ENCODE data around the gene PIWIL4. TPM values are rescaled to one million over a fixed set of nuclear protein-coding genes. Genes with fewer than 3 reads are reported as not detected.

PIWIL4 gene
- total RNA-seq, 2 experiments from 2014 or later = 0.12 to 0.19 TPM

- no peak overlapping the region for H3K4me3 Mint-ChIP-seq
- H3K27me3 Mint-ChIP-seq (ENCODE audit: low read depth) = no peaks in the 10 kb centered on the region
- CTCF ChIA-PET = no interaction called here
- no peaks in the 10 kb centered on the region for H3K36me3 Mint-ChIP-seq (ENCODE audit: low read depth)
- intact Hi-C loops (cut with micrococcal nuclease) = no loop called here
- DNase-seq = no peak
- no peaks in the 10 kb centered on the region for H3K4me1 Mint-ChIP-seq (ENCODE audit: low read depth)
- H3K9me3 Mint-ChIP-seq = no peaks in the 10 kb centered on the region
- H3K27ac Mint-ChIP-seq = no peak overlapping the region
Measured at GRCh38 chr11:94650756-94651155, 83.6 kb downstream of the PIWIL4 start.

GRCh38 chr11:94652735-94653284 lies 85.6 kb downstream of the PIWIL4 start:
- H3K4me3 Mint-ChIP-seq = no peak overlapping the region
- no peak overlapping the region for H3K27ac Mint-ChIP-seq
- intact Hi-C loops (cut with micrococcal nuclease) = no loop called here
- no peak for DNase-seq
- H3K4me1 Mint-ChIP-seq (ENCODE audit: low read depth) = no peaks in the 10 kb centered on the region
- H3K27me3 Mint-ChIP-seq (ENCODE audit: low read depth) = peaks cover 4% of the 10 kb centered on the region
- CTCF ChIA-PET = no interaction called here
- no peaks in the 10 kb centered on the region for H3K36me3 Mint-ChIP-seq (ENCODE audit: low read depth)
- no peaks in the 10 kb centered on the region for H3K9me3 Mint-ChIP-seq

- DNase-seq = no peak
- intact Hi-C loops (cut with micrococcal nuclease) = no loop called here
- Mint-ChIP-seq H3K27ac (no peak overlapping the region), H3K9me3 (no peaks in the 10 kb centered on the region), H3K36me3 (ENCODE audit: low read depth) (no peaks in the 10 kb centered on the region), H3K4me1 (ENCODE audit: low read depth) (no peaks in the 10 kb centered on the region), H3K27me3 (ENCODE audit: low read depth) (peaks cover 4% of the 10 kb centered on the region), H3K4me3 (no peak overlapping the region)
- CTCF ChIA-PET = no interaction called here
Measured at GRCh38 chr11:94653561-94653960, 86.4 kb downstream of the PIWIL4 start.

GRCh38 chr11:94654201-94654600 lies 87.0 kb downstream of the PIWIL4 start:
- H3K36me3 Mint-ChIP-seq (ENCODE audit: low read depth) = no peaks in the 10 kb centered on the region
- intact Hi-C loops (cut with micrococcal nuclease) = no loop called here
- no peaks in the 10 kb centered on the region for H3K4me1 Mint-ChIP-seq (ENCODE audit: low read depth)
- H3K27ac Mint-ChIP-seq = no peak overlapping the region
- H3K9me3 Mint-ChIP-seq = no peaks in the 10 kb centered on the region
- no peak overlapping the region for H3K4me3 Mint-ChIP-seq
- CTCF ChIA-PET = no interaction called here
- no peak for DNase-seq
- H3K27me3 Mint-ChIP-seq (ENCODE audit: low read depth) = peaks cover 4% of the 10 kb centered on the region

GRCh38 chr11:94655291-94655690 lies 88.1 kb downstream of the PIWIL4 start:
- H3K4me3 Mint-ChIP-seq = no peak overlapping the region
- H3K36me3 Mint-ChIP-seq (ENCODE audit: low read depth) = no peaks in the 10 kb centered on the region
- no peaks in the 10 kb centered on the region for H3K4me1 Mint-ChIP-seq (ENCODE audit: low read depth)
- no peak for DNase-seq
- no peak overlapping the region for H3K27ac Mint-ChIP-seq
- CTCF ChIA-PET = interaction anchor here (1.1 kb wide), 1 partner anchor 87 kb away, joined by 3 read pairs; no protein-coding TSS in a partner anchor
- intact Hi-C loops (cut with micrococcal nuclease) = no loop called here
- H3K27me3 Mint-ChIP-seq (ENCODE audit: low read depth) = peaks cover 4% of the 10 kb centered on the region
- H3K9me3 Mint-ChIP-seq = no peaks in the 10 kb centered on the region

- H3K27ac Mint-ChIP-seq = no peak overlapping the region
- no peak overlapping the region for H3K4me3 Mint-ChIP-seq
- peaks cover 4% of the 10 kb centered on the region for H3K27me3 Mint-ChIP-seq (ENCODE audit: low read depth)
- intact Hi-C loops (cut with micrococcal nuclease) = no loop called here
- DNase-seq = no peak
- H3K4me1 Mint-ChIP-seq (ENCODE audit: low read depth) = no peaks in the 10 kb centered on the region
- no peaks in the 10 kb centered on the region for H3K9me3 Mint-ChIP-seq
- H3K36me3 Mint-ChIP-seq (ENCODE audit: low read depth) = no peaks in the 10 kb centered on the region
- CTCF ChIA-PET = interaction anchor here (1.1 kb wide), 1 partner anchor 86 kb away, joined by 3 read pairs; no protein-coding TSS in a partner anchor
Measured at GRCh38 chr11:94655956-94656355, 88.8 kb downstream of the PIWIL4 start.

GRCh38 chr11:94656968-94657367 lies 89.8 kb downstream of the PIWIL4 start:
- intact Hi-C loops (cut with micrococcal nuclease) = no loop called here
- Mint-ChIP-seq H3K4me1 (ENCODE audit: low read depth) (peaks cover 3% of the 10 kb centered on the region), H3K27ac (no peak overlapping the region), H3K9me3 (no peaks in the 10 kb centered on the region), H3K36me3 (ENCODE audit: low read depth) (no peaks in the 10 kb centered on the region), H3K4me3 (no peak overlapping the region), H3K27me3 (ENCODE audit: low read depth) (peaks cover 10% of the 10 kb centered on the region)
- CTCF ChIA-PET = no interaction called here
- DNase-seq = no peak

- H3K36me3 Mint-ChIP-seq (ENCODE audit: low read depth) = no peaks in the 10 kb centered on the region
- intact Hi-C loops (cut with micrococcal nuclease) = no loop called here
- H3K27me3 Mint-ChIP-seq (ENCODE audit: low read depth) = peaks cover 10% of the 10 kb centered on the region
- no peaks in the 10 kb centered on the region for H3K9me3 Mint-ChIP-seq
- no peak overlapping the region for H3K4me3 Mint-ChIP-seq
- no peak for DNase-seq
- H3K27ac Mint-ChIP-seq = no peak overlapping the region
- CTCF ChIA-PET = no interaction called here
- peaks cover 3% of the 10 kb centered on the region for H3K4me1 Mint-ChIP-seq (ENCODE audit: low read depth)
Measured at GRCh38 chr11:94657629-94658028, 90.5 kb downstream of the PIWIL4 start.

GRCh38 chr11:94658386-94658785 lies 91.2 kb downstream of the PIWIL4 start:
- H3K27me3 Mint-ChIP-seq (ENCODE audit: low read depth) = peaks cover 10% of the 10 kb centered on the region
- CTCF ChIA-PET = no interaction called here
- H3K36me3 Mint-ChIP-seq (ENCODE audit: low read depth) = no peaks in the 10 kb centered on the region
- DNase-seq = no peak
- no peaks in the 10 kb centered on the region for H3K9me3 Mint-ChIP-seq
- peaks cover 3% of the 10 kb centered on the region for H3K4me1 Mint-ChIP-seq (ENCODE audit: low read depth)
- intact Hi-C loops (cut with micrococcal nuclease) = no loop called here
- H3K4me3 Mint-ChIP-seq = no peak overlapping the region
- H3K27ac Mint-ChIP-seq = no peak overlapping the region

GRCh38 chr11:94658888-94659287 lies 91.7 kb downstream of the PIWIL4 start:
- Mint-ChIP-seq H3K27ac (no peak overlapping the region), H3K36me3 (ENCODE audit: low read depth) (no peaks in the 10 kb centered on the region), H3K4me3 (no peak overlapping the region), H3K27me3 (ENCODE audit: low read depth) (peaks cover 10% of the 10 kb centered on the region), H3K9me3 (no peaks in the 10 kb centered on the region), H3K4me1 (ENCODE audit: low read depth) (peaks cover 3% of the 10 kb centered on the region)
- CTCF ChIA-PET = no interaction called here
- intact Hi-C loops (cut with micrococcal nuclease) = no loop called here
- no peak for DNase-seq

- no peak overlapping the region for H3K27ac Mint-ChIP-seq
- peaks cover 3% of the 10 kb centered on the region for H3K4me1 Mint-ChIP-seq (ENCODE audit: low read depth)
- intact Hi-C loops (cut with micrococcal nuclease) = no loop called here
- H3K9me3 Mint-ChIP-seq = no peaks in the 10 kb centered on the region
- H3K27me3 Mint-ChIP-seq (ENCODE audit: low read depth) = peaks cover 10% of the 10 kb centered on the region
- no peak overlapping the region for H3K4me3 Mint-ChIP-seq
- CTCF ChIA-PET = interaction anchor here (0.6 kb wide), 1 partner anchor 355 kb away, joined by 3 read pairs; no protein-coding TSS in a partner anchor
- no peaks in the 10 kb centered on the region for H3K36me3 Mint-ChIP-seq (ENCODE audit: low read depth)
- no peak for DNase-seq
Measured at GRCh38 chr11:94661444-94661843, 94.3 kb downstream of the PIWIL4 start.

- Mint-ChIP-seq H3K4me3 (no peak overlapping the region), H3K27ac (no peak overlapping the region), H3K27me3 (ENCODE audit: low read depth) (peaks cover 10% of the 10 kb centered on the region), H3K9me3 (no peaks in the 10 kb centered on the region), H3K4me1 (ENCODE audit: low read depth) (peaks cover 3% of the 10 kb centered on the region), H3K36me3 (ENCODE audit: low read depth) (no peaks in the 10 kb centered on the region)
- CTCF ChIA-PET = no interaction called here
- DNase-seq = no peak
- intact Hi-C loops (cut with micrococcal nuclease) = no loop called here
Measured at GRCh38 chr11:94662065-94662779, 95.1 kb downstream of the PIWIL4 start.

- Mint-ChIP-seq H3K4me1 (ENCODE audit: low read depth) (peaks cover 3% of the 10 kb centered on the region), H3K27ac (no peak overlapping the region), H3K9me3 (no peaks in the 10 kb centered on the region), H3K27me3 (ENCODE audit: low read depth) (peaks cover 6% of the 10 kb centered on the region), H3K36me3 (ENCODE audit: low read depth) (no peaks in the 10 kb centered on the region), H3K4me3 (no peak overlapping the region)
- intact Hi-C loops (cut with micrococcal nuclease) = no loop called here
- no peak for DNase-seq
- CTCF ChIA-PET = no interaction called here
Measured at GRCh38 chr11:94662846-94663390, 95.8 kb downstream of the PIWIL4 start.

All from activated naive CD4-positive, alpha-beta T cell treated with anti-CD3 and anti-CD28 coated beads for 36 hours (primary cell).